GM18505 (cell line): ENCODE measurements around the gene TMEFF2.

Experiments used
- ATAC-seq: cut with Tn5 transposase; IDR thresholded peaks from one replicate; pipeline ENCODE4 v1.9.1; 2021; ENCODE audit not compliant: unreplicated experiment
- POLR2A ChIP-seq: IDR thresholded peaks from 4 replicates; pipeline ENCODE4 v1.6.1; 2011; ENCODE audit warnings: borderline replicate concordance; ENCODE audit not compliant: insufficient read depth, insufficient read length; ENCODE audit errors: extremely low read depth

TMEFF2 gene

DNA sequence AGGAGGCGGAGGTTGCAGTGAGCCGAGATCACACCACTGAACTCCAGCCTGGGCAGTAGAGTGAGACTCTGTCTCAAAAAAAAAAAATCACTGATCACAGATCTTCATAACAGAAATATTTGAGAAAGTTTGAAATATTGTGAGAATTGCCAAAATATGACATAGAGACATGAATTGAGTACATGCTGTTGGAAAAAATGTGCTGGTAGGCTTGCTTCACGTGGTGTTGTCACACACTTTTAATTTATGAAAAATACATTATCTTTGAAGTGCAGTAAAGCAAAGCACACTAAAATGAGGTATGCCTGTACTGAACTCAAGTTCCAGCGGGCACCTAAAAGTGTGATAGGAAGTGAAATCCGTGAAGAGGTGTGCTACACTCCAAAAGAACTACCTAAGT, 152.6 kb downstream of the TMEFF2 start:
- ATAC-seq, result no peak
- no peak for TF ChIP-seq POLR2A

DNA sequence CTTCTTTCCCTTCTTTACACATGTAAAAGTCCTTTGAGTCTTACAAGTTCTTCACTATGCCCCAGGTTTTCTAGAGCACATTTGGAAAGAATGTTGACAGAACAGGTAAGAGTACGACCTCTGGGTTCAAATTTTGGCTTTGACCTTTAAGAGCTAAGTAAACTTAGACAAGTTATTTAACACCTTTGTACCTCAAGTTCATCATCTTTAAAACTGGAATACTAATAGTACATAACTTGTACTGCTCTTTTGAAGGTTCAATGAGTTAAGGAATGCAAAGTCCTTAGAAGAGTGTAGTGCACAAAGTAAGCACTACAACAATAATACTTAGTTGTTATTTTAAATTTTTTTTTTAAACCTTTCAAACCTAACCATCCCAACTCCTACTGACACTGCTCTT, 156.6 kb downstream of the TMEFF2 start:
- no peak for TF ChIP-seq POLR2A
- ATAC-seq, result no peak

- no peak for TF ChIP-seq POLR2A
- ATAC-seq, result no peak
Observed at GRCh38 chr2:192035731-192036442, 158.8 kb downstream of the TMEFF2 start.

- TF ChIP-seq POLR2A, result no peak
- ATAC-seq, result no peak
Observed at GRCh38 chr2:192030856-192031255, 163.9 kb downstream of the TMEFF2 start.

DNA sequence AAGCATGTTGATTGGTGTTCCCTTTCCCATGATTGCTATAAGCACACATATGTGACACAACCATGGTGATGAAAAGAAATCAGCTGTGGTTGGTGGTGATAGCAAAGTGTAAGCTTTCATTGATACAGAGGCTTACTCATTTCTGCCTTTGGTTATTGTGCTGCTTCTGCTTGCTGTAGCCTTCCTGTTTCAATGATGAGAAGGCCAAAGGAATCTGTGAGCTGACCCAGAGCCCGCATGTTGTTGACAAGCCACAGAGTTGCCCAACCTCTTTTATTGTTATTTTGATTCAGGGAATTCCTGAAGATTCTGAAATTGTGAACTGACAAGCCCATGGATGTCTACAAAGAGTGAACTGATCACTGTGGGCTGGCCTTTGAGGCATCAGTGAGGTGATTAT, 164.4 kb downstream of the TMEFF2 start:
- no peak for TF ChIP-seq POLR2A
- no peak for ATAC-seq

DNA sequence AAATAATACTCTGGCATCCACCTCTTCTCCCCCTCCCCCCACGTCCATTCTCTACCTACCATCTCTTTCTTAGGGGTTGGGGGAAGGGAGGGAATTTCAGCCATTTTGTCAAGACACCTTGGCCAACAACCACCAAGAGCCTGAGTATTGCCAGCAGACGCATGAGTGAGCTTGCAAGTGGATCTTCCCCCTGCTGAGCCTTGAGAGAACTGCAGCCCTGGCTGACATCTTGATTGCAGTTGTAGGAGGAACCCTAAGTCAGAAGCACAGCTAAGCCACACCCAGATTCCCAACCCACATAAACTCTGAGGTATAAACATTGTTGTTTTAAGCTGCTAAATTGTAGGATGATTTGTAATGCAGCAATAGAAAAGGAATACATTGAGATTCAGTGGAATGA, 165.6 kb downstream of the TMEFF2 start:
- peak; percentile 84 for ATAC-seq
- TF ChIP-seq POLR2A, result no peak

GRCh38 chr2:192026825-192027120, 168.0 kb downstream of the TMEFF2 start:
- no peak for TF ChIP-seq POLR2A
- no peak for ATAC-seq

DNA sequence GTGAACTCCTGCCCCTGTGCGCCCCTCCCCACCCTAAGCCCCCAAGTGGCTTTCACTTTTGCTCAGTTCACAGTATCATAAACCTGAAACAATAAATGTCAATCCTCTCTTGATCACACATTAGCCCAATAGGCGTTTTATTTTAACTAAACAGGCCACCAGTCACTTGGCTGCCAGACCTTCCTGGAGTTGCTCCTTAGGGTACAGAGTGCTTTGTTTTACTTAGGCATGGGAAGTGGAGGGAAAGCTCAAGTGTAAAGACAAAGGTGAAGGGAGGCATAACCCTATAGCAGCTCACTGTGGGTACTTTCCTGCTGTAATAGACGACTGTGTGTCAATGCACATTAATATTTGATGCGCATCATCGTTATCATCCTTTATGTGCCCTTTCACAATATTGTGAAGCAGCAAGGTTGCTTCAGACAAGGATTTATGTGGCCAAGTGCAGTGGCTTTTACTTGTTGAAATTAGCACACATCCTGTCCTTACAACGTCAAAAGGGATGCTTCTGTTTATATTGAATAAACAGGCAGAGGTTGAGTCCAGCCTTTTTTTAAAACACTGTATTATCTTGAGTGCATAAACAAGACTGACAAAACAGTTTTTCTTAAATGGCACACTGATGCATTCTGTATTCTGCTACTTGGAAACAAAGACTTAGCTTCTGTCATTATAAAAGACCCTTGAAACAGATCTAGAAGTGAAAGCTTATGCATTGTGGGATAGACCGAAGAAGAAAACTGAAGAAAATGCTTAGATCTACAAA, 168.5 kb downstream of the TMEFF2 start:
- no peak for ATAC-seq
- TF ChIP-seq POLR2A, result no peak

DNA sequence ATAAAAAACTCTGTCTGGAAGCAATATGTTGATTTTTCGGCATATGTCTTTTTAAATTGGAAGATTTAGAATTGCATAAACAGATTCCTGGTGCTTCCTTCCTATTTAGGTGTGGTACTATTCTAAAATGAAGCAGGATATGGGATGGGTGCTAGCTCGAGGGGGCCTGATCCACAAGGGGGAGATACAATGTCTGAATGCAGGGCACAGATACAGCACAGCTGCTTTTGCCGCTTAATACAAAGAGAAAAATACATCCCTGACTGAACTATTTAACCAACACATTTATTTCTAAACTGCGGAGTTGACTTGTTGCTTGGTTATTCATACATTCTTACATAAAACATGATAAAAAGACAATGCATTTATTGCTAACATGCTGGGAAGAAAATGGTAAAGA, 169.1 kb downstream of the TMEFF2 start:
- TF ChIP-seq POLR2A, result no peak
- no peak for ATAC-seq

DNA sequence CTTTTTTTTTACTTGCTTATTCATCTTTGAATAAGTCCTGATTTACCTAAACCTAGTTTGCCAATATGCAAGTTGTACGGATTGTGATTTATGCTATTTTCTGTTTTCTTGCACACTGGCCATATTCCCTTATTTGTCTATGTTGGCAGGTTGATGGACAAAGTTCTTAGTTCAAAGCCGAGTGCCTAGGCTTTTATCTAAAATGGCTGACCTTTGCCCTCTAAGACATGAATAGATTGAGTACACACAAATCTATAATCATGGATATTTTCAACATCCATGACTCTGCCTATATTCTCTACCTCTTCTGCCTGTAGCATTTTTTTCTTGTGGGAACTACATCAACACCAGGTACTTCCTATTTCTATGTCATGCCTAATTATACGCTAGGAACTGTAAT, 171.7 kb downstream of the TMEFF2 start:
- no peak for ATAC-seq
- TF ChIP-seq POLR2A, result no peak

DNA sequence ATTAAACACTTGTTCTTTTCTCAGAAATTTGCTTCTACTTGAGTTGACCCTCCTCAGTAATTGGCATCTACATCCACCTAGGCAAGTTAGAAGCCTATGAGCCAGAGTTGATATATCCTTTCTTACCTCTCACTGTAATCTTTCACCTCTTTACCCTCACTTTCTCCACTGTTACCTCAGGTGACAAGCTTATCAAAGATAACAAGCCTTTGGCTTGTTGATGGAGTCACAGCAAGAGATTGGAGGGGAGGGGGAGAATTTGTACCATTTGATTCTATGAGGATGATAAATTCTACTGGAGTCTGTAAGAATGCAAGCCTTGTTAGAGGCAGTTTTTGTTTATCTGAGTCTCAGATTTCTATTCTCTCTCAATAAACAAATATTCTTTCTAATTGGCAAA, 176.9 kb downstream of the TMEFF2 start:
- no peak for TF ChIP-seq POLR2A
- ATAC-seq, result no peak

DNA sequence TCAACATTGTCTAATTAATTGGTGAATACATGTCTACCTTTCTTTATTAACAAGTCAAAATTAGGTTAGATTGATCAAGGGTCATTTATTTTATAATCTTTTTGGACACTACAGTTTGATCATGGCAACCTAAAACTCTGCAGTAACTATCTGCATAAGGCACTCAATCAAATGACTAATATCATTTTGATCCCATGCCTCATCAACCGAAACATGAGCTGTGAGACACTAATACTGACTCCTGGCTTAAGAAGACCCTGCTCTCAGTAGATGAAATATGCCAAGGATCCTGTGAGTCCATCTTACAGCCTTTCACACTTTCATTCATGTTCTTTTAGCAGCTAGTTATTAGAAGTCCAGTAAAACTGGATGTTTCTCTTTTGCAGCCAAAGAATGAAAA, 178.5 kb downstream of the TMEFF2 start:
- TF ChIP-seq POLR2A, result no peak
- ATAC-seq, result no peak

DNA sequence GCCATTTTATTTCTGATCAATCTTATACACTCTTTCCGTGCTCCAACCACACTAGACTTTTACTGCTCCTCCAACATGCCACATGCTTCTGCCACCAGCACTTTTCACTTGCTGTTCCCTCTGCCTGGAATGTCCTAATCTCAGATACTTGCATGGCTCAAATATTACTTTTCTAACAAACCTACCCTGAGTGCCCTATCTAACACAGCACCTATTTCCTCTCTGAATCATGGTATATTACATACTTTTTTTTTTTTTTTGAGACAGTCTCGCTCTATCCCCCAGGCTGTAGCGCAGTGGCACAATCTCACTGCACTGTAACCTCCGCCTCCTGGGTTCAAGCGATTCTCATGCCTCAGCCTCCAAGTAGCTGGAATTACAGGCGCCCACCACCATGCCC, 181.5 kb downstream of the TMEFF2 start:
- TF ChIP-seq POLR2A, result no peak
- ATAC-seq, result no peak

GRCh38 chr2:192011196-192011595, 183.5 kb downstream of the TMEFF2 start:
- no peak for TF ChIP-seq POLR2A
- ATAC-seq, result no peak
